GM12874 (cell line): ENCODE measurements around the gene UTP14C.

ENCODE experiments used
- CTCF ChIP-seq: IDR thresholded peaks from 2 replicates; pipeline ENCODE4 v1.5.1; 2011; ENCODE audit warnings: low read depth, mild to moderate bottlenecking, control low read depth, low read length, moderate library complexity; ENCODE audit not compliant: insufficient read depth

UTP14C gene

GRCh38 chr13:51988988-51989618 lies 35.4 kb upstream of the UTP14C start:
- no peak for TF ChIP-seq CTCF

GRCh38 chr13:51993713-51994112 lies 30.8 kb upstream of the UTP14C start:
- no peak for TF ChIP-seq CTCF

- TF ChIP-seq CTCF: no peak
Observed at GRCh38 chr13:51995677-51996551, 28.6 kb upstream of the UTP14C start.

- no peak for TF ChIP-seq CTCF
Observed at GRCh38 chr13:51996641-51997040, 27.9 kb upstream of the UTP14C start.

- no peak for TF ChIP-seq CTCF
Observed at GRCh38 chr13:51997186-51997585, 27.3 kb upstream of the UTP14C start.

- no peak for TF ChIP-seq CTCF
Observed at GRCh38 chr13:51997641-51998330, 26.7 kb upstream of the UTP14C start.
